ENCODE measurements around the gene TMEM201.

- no peak for TF ChIP-seq ZNF274 (IDR thresholded peaks at IDR 0.05; ENCODE audit: low read depth, low read length)
- TF ChIP-seq SUZ12 (IDR thresholded peaks at IDR 0.05; ENCODE audit: extremely low read depth, insufficient read depth, insufficient read length), result no peak
- TF ChIP-seq YY1 (IDR thresholded peaks at IDR 0.05; ENCODE audit: insufficient read depth, insufficient read length), result no peak
These were observed 44.8 kb downstream of the TMEM201 start for GRCh38 chr1:9633493-9633892.

Measured in NT2/D1 (cell line).